H1 (cell line): Measurements from ENCODE around the gene PIGU.
A peak's percentile ranks its signal among the peaks of the same experiment; 100 is the strongest.

Source experiments
- CTCF ChIP-seq, 3 experiments: IDR thresholded peaks; 1 replicate in 2 of 3; 2 replicates in 1 of 3; pipeline versions ENCODE4 v1.5.1 to v1.6.1; 2011; ENCODE audit warnings: low read length in 3 of 3, mild to moderate bottlenecking in 3 of 3, inconsistent platforms in 2 of 3, low read depth in 1 of 3, moderate library complexity in 1 of 3; ENCODE audit not compliant: insufficient read depth in 1 of 3; ENCODE audit errors: control extremely low read depth in 1 of 3
- EZH2 ChIP-seq: fragments of 200-600 bp; sonication (generic); IDR thresholded peaks from 2 replicates; pipeline ENCODE4 v1.7.1; 2012; ENCODE audit warnings: low read depth, mild to moderate bottlenecking, moderate library complexity, low read length, inconsistent platforms; ENCODE audit not compliant: severe bottlenecking
- GABPA ChIP-seq: IDR thresholded peaks from 2 replicates; pipeline ENCODE4 v1.6.1; 2011; ENCODE audit warnings: mild to moderate bottlenecking, low read length, moderate library complexity, borderline replicate concordance; ENCODE audit not compliant: insufficient read depth
- GTF2F1 ChIP-seq: IDR thresholded peaks from 2 replicates; pipeline ENCODE4 v1.6.1; 2012; ENCODE audit warnings: low read depth, low read length, improper control_type of control experiment, borderline replicate concordance
- KDM5A ChIP-seq: fragments of 200-600 bp; IDR thresholded peaks from 2 replicates; pipeline ENCODE4 v1.7.1; 2012; ENCODE audit warnings: mild to moderate bottlenecking, low read length, inconsistent platforms, mixed read lengths
- MAX ChIP-seq: IDR thresholded peaks from 2 replicates; pipeline ENCODE4 v1.6.1; 2012; ENCODE audit warnings: inconsistent platforms
- POLR2A ChIP-seq, 2 experiments: IDR thresholded peaks; 1 replicate in 1 of 2; 2 replicates in 1 of 2; pipeline ENCODE4 v1.6.1; 2011; ENCODE audit warnings: low read depth in 2 of 2, low read length in 2 of 2, mild to moderate bottlenecking in 2 of 2; ENCODE audit errors: control extremely low read depth in 1 of 2
- SAP30 ChIP-seq: fragments of 300-600 bp; sonication (generic); IDR thresholded peaks from 2 replicates; pipeline ENCODE4 v1.7.1; 2012; ENCODE audit warnings: low read length, moderate library complexity, mild to moderate bottlenecking, inconsistent platforms; ENCODE audit not compliant: insufficient read depth, insufficient replicate concordance
- SIN3A ChIP-seq, 2 experiments: IDR thresholded peaks in 1 of 2; conservative IDR thresholded peaks in 1 of 2; 2 replicates each; pipeline ENCODE4 v1.6.1; 2011 to 2012; ENCODE audit warnings: low read length in 2 of 2, improper control_type of control experiment in 1 of 2, low read depth in 1 of 2, mild to moderate bottlenecking in 1 of 2

- TF ChIP-seq POLR2A (IDR thresholded peaks at IDR 0.05; ENCODE audit: control extremely low read depth in 1 of 2, low read depth in 2 of 2, low read length in 2 of 2) (peak in 1 of 2 experiments; percentile 59; a peak in 2 of 3 replicates), CTCF (IDR thresholded peaks at IDR 0.05; ENCODE audit: control extremely low read depth in 1 of 3, insufficient read depth in 1 of 3, low read depth in 1 of 3, low read length in 3 of 3) (no peak), SIN3A (conservative IDR thresholded peaks at IDR 0.05 in 1 of 2, IDR thresholded peaks at IDR 0.05 in 1 of 2; ENCODE audit: low read depth in 1 of 2, low read length in 2 of 2) (no peak), GABPA (no peak), GTF2F1 (no peak), EZH2 (no peak), SAP30 (no peak), MAX (peak; percentile 46; the same call in 1 of the 2 replicates), KDM5A (no peak)
Observed at GRCh38 chr20:34558320-34559218, 118.3 kb downstream of the PIGU start, which contains the start of gene MAP1LC3A.
